Measurements from ENCODE around the gene STX10.

GRCh38 chr19:13100031-13100588, 50.1 kb downstream of the STX10 start:
- TF ChIP-seq CTCF (IDR thresholded peaks at IDR 0.05) (no peak), POLR2A (IDR thresholded peaks at IDR 0.05) (no peak)
